HG02798 (cell line): ENCODE results near the gene SLC17A5.
"Not testable (repeated sequence)": the region's sequence is repeated elsewhere in the genome, so short reads cannot be mapped to it uniquely, and the experiment has no call there.

Source experiments
- ATAC-seq: cut with Tn5 transposase; IDR thresholded peaks from one replicate; pipeline ENCODE4 v1.9.1; 2021; ENCODE audit warnings: mild to moderate bottlenecking; ENCODE audit not compliant: unreplicated experiment, poor library complexity

SLC17A5 gene

DNA sequence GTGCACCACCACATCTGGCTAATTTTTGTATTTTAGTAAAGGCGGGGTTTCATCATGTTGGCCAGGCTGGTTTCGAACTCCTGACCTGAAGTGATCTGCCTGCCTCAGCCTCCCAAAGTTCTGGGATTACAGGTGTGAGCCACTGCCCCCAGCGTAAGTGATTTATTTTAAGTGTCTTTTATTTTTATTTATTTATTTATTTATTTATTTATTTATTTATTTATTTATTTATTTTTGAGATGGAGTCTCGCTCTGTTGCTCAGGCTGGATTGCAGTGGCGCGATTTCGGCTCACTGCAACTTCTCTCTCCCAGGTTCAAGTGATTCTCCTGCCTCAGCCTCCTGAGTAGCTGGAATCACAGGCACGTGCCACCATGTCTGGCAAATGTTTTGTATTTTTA, 30.3 kb downstream of the SLC17A5 start:
- ATAC-seq, result not testable (repeated sequence)

GRCh38 chr6:73618082-73618481, 35.7 kb downstream of the SLC17A5 start:
- not testable (repeated sequence) for ATAC-seq

- no peak for ATAC-seq
Measured at GRCh38 chr6:73614802-73615201, 39.0 kb downstream of the SLC17A5 start.

DNA sequence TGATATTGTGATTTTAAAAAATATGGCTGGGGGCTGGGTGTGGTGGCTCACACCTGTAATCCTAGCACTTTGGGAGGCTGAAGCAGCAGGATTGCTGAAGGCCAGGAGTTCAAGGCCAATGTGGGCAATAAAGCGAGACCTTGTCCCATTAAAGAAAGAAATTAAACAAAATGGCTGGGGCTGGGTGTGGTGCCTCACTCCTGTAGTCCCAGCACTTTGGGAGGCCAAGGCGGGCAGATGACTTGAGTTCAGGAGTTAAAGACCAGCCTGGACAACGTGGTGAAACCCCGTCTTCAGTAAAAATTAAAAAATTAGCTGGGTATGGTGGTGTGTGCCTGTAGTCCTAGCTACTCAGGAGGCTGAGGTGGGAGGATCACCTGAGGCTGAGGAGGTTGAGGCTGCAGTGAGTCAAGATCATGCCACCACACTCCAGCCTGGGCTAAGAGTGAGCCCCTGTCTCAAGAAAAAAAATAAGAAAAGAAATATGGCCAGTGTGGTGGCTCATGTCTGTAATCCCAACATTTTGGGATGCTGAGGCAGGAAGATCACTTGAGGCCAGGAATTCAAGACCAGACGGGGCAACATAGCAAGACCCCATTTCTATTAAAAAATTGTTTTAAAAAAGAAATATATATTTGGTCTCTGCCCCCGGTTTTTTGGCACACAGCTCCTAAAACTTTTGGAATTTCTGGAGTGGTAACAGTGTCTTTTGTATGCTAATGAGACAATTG, 39.8 kb downstream of the SLC17A5 start:
- no peak for ATAC-seq

- no peak for ATAC-seq
Measured at GRCh38 chr6:73612611-73613010, 41.2 kb downstream of the SLC17A5 start.

DNA sequence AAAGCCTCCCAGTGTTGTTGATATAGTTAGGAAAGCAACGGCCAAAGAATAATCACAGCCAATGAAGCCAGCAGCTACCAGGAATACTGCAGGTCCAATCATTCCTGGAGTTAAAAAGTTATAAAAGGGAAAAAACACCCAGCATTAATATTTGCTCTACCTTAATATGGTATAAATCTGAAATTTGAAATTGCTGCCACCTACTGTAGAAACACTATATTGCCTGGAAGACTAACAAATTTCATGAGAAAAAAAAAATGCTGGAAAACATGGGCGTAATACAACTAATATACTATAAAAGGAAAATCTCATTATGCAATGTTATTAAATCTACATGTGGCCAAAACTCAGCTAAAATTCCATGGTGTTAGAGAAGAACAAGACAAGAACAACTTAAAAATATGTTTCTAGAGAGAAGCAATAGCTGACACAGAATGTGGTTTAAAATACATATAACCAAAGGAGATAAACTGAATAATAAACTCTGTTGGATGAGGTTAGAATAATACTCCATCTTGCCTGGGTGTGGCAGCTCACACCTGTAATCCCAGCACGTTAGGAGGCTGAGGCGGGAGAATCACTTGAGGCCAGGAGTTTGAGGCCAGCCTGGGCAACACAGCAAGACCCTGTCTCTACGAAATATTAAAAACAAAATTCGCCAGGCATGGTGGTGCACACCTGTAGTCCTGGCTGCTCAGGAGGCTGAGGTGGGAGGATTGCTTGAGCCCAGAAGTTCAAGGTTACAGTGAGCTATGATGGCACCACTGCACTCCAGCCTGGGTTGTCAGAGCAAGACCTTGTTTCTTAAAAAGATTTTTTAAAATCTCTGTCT, 43.1 kb downstream of the SLC17A5 start:
- ATAC-seq, result no peak

- ATAC-seq, result no peak
Measured at GRCh38 chr6:73608761-73609160, 45.0 kb downstream of the SLC17A5 start.

DNA sequence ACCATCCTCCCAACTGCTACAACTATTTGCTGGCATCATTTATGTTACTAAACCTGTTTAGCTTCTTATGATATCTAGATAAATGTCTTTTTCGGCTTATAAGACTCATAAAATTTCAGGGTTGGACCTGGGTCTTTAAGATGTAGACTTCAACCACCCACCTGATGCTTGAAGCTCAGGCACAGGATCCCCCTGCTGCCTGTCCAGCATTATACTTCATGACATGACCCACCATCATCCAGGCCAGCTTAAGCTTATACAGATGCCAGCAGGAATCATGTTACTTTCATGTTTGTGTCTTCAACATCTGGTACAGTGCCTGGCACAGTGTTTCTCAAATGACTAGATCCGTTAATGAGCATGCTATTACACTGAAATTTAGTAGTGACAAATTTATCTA, 47.4 kb downstream of the SLC17A5 start:
- ATAC-seq, result no peak

GRCh38 chr6:73604461-73604860, 49.3 kb downstream of the SLC17A5 start:
- no peak for ATAC-seq

- no peak for ATAC-seq
Measured at GRCh38 chr6:73604020-73604419, 49.8 kb downstream of the SLC17A5 start.

DNA sequence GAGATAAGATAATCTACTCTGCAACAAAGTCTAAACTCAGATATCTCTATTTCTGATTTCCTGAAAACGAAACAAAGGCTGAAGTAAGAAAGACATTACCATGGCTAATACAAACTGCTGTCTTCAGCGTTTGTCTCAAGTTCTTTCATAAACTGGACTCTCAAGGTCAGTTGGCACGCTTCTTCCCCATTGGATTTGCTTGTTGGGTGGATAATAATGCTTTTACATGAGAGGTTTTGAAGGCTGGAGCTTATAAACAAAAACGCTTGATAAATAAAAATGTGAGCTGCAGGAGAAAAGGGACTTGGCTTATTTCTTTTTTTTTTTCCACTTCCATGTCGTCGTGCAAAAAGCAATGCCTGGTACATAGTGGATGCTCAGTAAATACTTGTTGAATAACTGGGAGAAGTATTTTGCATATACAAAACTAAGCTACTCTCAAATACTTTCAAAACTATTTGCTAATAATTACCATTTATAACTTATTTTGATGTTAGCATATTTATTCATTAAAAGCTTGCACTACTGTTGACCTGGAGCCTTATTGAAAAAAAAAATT, 67.3 kb downstream of the SLC17A5 start:
- ATAC-seq, result peak; percentile 25

- ATAC-seq, result peak; percentile 85
Measured at GRCh38 chr6:73585566-73586415, 68.0 kb downstream of the SLC17A5 start.

DNA sequence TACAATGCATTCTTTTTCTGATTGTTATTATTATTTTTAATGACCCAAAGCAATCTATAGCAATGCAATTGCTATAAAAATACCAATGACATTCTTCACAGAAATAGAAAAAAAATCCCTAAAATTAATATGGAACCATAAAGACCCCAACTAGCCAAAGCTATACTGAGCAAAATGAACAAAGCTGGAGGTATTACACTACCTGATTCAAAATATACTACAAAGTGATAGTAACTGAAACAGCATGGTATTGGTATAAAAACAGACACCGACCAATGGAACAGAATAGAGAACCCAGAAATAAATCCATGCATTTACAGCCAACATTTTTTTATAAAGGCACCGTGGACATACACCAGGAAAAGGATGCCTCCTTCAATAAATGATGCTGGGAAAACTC, 72.5 kb downstream of the SLC17A5 start:
- no peak for ATAC-seq

- ATAC-seq, result peak; percentile 87
Measured at GRCh38 chr6:73580247-73581149, 73.3 kb downstream of the SLC17A5 start.

GRCh38 chr6:73579851-73580246, 73.9 kb downstream of the SLC17A5 start:
- peak; percentile 23 for ATAC-seq

DNA sequence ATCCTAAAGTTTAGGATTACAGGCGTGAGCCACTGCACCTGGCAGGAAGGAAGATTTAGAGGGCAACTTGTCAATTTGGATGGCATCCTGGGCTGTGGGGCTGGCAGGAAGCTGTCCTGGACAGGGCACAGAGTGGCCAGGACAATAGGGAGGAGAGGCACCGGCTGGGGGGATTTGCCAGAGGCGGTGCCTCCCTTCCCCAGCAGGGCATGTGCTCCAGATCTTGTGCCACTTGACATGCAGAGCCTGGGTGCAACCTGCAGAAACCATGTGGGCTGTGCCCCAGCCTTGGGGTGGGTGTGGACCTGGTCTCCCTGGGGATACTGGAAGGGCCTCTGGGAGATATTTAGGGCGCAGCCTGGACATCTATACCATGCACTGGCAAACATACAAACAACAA, 74.4 kb downstream of the SLC17A5 start:
- ATAC-seq, result peak; percentile 8

DNA sequence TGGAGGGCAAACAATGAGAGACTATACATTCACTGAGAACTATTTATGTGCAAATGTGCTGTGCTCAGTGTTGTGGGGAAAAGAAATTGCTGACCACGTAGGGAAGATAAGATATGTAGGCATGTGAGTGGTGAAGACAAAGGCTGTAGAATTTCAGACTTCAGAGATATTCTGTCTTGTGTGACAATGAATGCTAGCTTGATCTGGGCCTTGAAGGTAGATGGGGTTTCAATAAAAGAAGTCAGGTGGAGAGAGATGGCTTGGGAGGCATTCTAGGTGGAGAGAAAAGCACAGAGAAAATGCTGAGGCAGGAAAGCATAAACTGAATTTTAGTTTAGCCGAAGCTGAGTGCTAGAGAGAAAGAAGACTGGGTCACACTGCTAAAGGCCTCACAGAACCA, 76.1 kb downstream of the SLC17A5 start:
- no peak for ATAC-seq

GRCh38 chr6:73572531-73572930, 81.3 kb downstream of the SLC17A5 start:
- ATAC-seq, result not testable (repeated sequence)
